Muscle of back (tissue), 13 donors: ENCODE data around the gene CNTN4. TPM values are rescaled to one million over a fixed set of nuclear protein-coding genes. Genes with fewer than 3 reads are reported as not detected.
"Not testable (repeated sequence)": the region's sequence is repeated elsewhere in the genome, so short reads cannot be mapped to it uniquely, and the experiment has no call there.

Experiments used
- DNase-seq, 3 donors: peaks; one replicate each; pipeline versions ENCODE4 v3.0.0 to v3.0.0-alpha.2; 2013
- long read RNA-seq, 9 donors: transcript quantifications; one replicate each; lab custom pipeline, GENCODE V29; 2026
- polyA plus RNA-seq, 10 donors: library from polyadenylated mRNA; unstranded; fragments of 120-200 nt; gene quantifications; one replicate each; pipeline ENCODE4 v1.2.1, GENCODE V29; 2013; ENCODE audit not compliant: insufficient read length in 10 of 10

Gene CNTN4
- 10 to 100 TPM in 4 of 10 donors, 1 to 10 TPM in 6; 6.1 to 17.4 (median 9.0) TPM for polyA plus RNA-seq
- long read RNA-seq, donor 1, partial matches to known transcripts: 0 of 1 reads
- long read RNA-seq, donor 1, other reads (novel, unspliced or antisense): 0 of 1 reads
- long read RNA-seq, donor 2, full-length matches to known transcripts: 1 of 1 reads
- long read RNA-seq, donor 2, partial matches to known transcripts: 0 of 1 reads
- long read RNA-seq, donor 2, other reads (novel, unspliced or antisense): 0 of 1 reads
- long read RNA-seq, donor 3: 0 reads
- long read RNA-seq, donor 4, partial matches to known transcripts: 0 of 1 reads
- long read RNA-seq, donor 4, other reads (novel, unspliced or antisense): 0 of 1 reads
- long read RNA-seq, donor 5: 0 reads
- long read RNA-seq, donor 6, partial matches to known transcripts: 0 of 2 reads
- long read RNA-seq, donor 6, other reads (novel, unspliced or antisense): 0 of 2 reads
- long read RNA-seq, donor 7, full-length matches to known transcripts: 2 of 2 reads
- long read RNA-seq, donor 7, partial matches to known transcripts: 0 of 2 reads
- long read RNA-seq, donor 7, other reads (novel, unspliced or antisense): 0 of 2 reads
- long read RNA-seq, donor 8, full-length matches to known transcripts: 1 of 1 reads
- long read RNA-seq, donor 8, partial matches to known transcripts: 0 of 1 reads
- long read RNA-seq, donor 8, other reads (novel, unspliced or antisense): 0 of 1 reads
- long read RNA-seq, donor 9: 0 reads

DNA sequence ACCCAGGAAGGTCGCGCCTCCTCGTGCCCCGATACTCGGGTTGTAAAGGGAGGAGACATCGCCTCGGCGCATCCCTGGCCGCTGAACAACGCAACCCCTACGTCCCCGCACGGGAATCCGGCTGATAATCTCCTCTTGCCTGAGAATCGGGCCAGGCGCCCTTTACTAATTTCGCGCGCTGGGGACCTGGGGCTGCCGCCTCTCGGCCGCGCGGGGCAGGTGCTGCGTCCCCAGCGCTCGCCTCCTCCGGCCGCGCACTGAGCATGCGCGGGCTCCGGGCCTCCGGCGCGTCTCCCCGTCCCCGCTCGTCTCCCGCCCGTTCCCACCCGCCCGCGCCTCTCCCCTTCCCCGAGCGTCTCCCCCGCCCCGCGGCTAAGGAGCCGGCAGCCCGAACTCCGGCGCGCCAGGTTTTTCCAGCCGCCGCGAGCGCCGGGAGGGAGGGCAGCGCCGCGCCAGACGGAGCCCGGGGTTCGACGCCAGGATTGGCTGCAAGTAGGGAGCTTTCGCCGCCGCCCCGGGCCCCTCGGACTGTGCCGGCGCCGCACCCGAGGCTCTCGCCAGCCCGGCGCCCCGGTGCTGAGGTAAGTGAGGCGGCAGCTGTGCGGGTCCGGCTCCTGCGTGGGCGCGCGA lies at the start of gene CNTN4:
TSS of gene CNTN4 (plus strand) at position 469 of the 630 bp plus-strand sequence.
- peak; percentile 67 to 94 (median 90) for DNase-seq

GRCh38 chr3:2061360-2061759 lies 37.3 kb upstream of the CNTN4 start:
- DNase-seq: no peak

DNA sequence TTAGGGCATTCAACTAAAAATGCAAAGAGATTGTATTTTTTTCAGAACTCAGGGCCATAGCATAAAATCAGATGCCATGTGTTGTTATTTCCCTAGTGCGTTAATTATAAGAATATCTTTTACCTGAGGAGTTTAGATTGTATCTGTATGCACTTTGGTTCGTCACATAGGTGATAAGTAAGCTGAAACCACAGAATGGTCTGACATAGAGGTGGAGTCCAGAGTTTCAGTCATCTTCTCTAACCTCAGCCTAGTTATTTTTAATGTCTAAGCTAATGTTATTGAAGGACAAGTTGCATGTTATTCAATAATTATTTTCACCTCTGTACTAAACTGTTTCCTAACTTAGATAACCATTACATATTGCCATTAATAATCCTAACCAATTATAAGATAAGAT lies 27.1 kb upstream of the CNTN4 start:
- DNase-seq: no peak

DNA sequence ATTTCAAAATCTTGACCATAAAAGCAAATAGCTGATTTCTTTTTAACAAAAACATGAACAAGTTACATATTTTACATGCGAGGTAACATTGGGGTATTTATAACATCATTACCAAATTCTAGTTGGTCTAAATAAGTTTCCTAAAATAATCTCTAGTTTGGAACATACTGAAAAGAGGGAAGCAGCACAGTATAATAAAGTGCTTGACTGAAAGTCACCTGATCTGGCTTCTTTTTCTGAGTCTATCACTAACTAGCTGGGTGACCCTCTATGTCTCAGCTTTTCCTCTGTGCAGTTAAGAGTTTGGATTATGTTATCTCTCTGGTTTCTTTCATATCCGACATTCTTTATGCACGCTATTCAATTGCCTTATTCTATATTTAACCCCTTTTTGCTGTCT lies 19.8 kb upstream of the CNTN4 start:
- no peak for DNase-seq

DNA sequence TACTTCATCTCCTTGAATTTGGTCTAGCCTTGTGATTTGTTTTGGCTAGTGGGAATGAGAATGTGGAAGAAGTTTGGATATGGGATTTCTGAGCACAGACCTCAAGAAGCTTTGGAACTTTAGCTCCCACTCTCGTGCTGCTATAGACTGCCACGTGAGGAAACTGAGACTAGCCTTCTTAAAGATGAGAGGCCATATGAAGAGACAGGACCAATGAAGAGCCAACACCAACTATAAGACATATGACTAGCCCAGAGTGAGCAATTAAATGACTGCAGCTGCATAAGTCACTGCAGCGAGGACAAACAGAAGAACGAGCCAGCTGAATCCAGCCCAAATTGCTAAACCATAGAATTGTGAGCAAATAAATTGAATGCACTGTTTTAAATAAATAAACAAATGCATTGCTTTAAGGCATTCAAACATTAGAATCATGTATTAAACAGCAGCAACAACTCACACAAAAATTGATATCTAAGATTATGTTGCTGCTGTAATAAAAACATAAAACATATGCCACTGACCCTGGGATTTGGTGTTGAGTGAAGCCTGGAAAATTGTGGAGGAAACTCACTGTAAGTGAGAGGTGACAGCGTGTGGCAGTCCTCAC lies 15.7 kb upstream of the CNTN4 start:
- peak in 2 of 3 donors; percentile 16 to 65 for DNase-seq

- not testable (repeated sequence) for DNase-seq
Observed at GRCh38 chr3:2083558-2083957, 15.1 kb upstream of the CNTN4 start.

DNA sequence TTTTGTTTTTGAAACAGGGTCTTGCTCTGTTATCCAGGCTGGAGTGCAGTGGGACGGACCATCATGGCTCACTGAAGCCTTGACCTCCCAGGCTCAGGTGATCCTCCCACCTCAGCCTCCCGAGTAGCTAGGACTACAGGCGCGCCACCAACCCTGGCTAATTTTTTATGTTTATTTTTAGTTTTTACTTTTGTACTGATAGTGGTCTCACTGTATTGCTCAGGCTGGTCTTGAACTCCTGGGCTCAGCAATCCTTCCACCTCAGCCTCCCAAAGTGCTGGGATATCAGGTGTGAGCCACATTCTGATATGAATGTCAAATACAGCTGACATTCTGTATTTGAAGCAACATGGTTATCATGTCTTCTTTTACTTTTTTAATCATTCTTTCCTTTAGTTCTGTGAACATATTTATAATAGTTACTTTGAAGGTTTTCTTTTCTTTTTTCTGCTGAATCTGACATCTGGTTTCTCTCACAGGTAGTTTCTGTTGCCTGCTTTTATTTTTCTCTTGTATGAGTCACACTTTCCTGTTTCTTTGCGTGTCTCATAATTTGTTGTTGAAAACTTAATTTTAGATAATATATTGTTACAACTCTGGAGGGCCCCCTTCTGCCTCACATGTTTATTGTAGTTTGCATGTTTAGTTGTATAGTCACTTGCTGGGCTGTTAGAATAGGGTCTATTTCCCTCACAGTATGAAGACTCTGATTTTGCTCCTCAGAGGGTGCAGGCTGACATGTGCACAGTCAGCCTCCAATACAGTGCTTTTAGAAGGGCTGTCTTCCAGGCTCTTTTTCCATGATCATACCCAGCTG lies 8.4 kb upstream of the CNTN4 start:
- peak in 1 of 3 donors; percentile 15 for DNase-seq

DNA sequence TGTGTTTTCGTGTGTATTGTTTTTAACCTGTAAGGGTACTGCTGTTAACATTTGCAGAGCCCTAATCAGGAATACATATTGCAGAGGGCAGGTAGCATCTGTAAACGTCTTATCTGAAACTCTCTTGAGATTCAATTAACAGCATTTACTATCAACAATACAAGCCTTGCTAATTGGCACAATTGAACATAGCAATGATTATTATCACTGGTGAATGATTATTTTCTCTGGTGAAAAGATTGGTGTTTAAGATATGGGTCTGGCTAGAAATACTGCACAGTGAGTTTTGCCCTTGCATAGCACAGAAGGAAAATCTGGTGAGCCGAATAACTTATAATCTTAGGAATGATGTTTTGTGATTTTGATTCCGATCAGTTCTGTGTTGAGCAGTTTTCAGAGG lies 5.9 kb upstream of the CNTN4 start:
- no peak for DNase-seq

DNA sequence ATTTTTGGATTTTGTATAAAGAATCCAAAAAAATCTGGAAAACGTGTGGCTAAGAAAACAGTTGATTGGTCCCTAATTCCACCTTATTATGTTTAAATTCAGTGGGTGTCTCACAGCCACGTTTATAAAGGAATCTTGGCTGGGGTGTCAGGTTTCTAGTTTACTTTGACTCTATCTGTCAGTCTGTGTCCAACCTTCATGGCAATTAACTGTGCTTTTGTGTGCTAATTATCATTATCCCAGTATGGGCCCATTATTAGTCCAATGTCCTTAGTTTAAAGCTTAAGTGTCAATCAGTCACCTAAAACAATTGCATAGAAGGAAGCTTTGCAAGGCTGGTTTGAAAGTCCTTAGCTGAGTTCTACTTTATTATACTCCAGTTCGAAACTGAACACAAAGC lies 3.7 kb upstream of the CNTN4 start:
- DNase-seq: no peak

DNA sequence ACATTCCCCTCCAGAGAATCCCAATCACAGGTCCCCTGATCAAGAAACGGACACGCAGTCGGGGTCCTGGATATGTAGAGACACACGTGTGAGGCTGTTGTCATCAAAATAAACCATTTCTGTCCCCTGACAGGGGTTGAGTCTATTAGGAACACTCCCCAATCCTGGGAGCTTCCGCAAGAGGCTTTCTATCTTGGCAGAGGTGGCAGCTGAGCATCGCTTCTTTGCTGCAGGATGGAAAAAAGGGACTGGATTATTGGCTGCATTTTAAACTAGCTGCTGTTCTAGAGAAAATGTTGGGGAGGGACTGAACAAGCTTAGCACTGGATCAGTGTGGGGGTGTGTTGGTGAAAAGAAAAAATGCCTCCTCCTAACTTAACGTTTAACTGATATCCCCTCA lies 2.5 kb upstream of the CNTN4 start:
- peak in 2 of 3 donors; percentile 31 to 62 for DNase-seq

- peak in 1 of 3 donors; percentile 35 for DNase-seq
Observed at GRCh38 chr3:2097641-2098191, 950 bp upstream of the CNTN4 start.

GRCh38 chr3:2099028-2099671 lies 484 bp downstream of the CNTN4 start:
- DNase-seq: peak in 2 of 3 donors; percentile 44 to 83

GRCh38 chr3:2099779-2100191 lies 1.1 kb downstream of the CNTN4 start:
- peak in 2 of 3 donors; percentile 28 to 63 for DNase-seq

DNA sequence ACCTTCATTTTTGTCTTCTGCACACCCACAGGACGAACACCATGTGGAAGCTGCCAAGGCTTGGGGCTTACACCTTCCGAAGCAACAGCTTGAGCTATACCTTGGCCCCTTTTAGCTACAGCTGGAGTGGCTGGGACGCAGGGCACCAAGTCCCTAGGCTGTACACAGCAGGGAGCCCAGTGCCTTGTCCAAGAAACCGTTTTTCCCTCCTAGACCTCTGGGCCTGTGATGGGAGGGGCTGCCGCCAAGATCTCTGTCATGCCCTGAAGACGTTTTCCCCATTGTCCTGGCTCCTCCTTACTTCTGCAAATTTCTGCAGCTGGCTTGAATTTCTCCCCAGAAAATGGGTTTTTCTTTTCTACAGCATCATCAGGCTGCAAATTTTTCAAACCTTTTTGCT lies 7.8 kb downstream of the CNTN4 start:
- DNase-seq: no peak

GRCh38 chr3:2110597-2111117 lies 12.0 kb downstream of the CNTN4 start:
- DNase-seq: no peak

DNA sequence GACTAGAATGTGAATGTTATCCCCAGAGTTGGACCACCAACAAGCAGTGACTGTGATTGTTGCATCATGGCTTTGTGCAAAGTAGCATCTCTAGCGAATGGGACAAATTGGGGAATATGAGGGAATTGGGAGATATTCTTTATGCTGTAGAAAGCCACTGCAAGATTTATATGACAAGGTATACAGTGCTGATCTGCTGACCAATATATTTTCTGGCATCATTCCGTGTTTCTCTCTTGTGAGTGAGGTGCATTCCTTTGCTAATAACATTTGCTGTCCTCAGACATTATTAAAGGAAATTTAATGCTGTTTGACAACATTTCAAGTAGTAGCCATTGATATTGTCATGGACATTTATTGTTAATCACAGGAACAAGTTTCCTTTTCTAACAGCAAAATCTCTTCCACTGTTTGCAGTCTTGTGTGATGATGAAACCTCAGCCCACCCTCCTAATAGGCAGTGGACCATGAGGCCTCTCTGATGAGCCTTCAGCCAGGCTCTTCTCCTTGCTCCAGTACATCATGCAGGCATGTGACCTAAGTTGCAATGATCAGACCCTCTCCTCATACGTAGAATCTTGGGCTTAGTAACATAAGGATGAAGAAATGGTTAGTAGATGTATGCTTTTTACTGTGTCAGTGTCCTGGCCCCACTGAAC lies 16.1 kb downstream of the CNTN4 start:
- no peak for DNase-seq

DNA sequence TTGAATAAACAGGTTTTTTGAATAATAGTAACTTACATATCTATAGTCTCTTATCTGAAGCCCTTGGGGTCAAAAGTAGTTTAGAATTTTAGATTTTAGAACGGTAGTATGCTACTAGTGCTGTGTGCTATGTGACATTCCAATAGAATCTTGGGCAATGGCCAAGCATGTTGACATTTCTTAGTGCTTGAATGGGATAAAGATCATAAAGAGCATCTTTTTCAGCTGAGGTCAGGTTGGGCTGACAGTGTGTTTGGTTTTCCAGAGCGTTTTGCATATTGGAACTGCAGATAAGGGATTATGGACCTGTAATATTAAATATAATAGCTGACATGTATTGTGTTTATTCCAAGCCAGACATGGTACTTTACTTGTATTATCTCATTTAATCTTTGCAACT lies 32.1 kb downstream of the CNTN4 start:
- DNase-seq: no peak

DNA sequence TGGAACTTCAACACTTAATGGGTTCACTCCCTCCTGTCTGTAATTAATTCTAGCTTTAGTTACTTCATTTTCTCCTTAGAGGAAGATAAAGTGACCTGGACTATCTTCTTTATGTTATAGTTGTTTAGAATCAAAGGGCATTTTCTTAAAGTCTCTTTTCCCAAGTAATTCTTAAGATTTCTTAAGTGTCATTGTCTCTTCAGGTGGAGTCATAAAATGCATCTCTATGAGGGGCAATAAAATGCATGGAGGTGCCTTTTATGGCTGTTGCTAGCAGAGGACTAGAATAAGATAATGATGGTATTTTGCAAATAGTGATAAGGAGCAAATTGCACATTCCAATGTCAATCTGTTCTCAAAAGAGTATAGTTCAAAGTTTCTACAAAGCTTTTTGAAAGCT lies 34.5 kb downstream of the CNTN4 start:
- DNase-seq: no peak

DNA sequence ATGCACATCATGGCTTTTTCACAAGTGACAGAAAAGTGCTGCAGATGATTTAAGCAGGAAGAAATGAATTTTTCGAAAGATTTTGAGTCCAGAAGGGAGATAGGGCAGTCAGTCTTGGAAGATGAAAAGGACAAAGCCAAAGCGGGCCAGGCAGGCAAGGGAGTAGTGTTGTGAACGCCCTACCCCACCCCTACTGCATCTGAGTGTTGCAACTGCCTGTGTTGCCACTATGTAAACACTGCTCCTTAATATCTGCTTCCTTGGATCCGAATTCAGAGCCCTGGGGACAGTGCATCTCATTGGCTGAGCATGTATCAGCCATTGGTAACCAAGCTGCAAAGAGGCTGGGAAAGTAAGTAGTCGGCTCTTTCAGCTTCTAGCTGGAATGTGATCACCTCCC lies 39.0 kb downstream of the CNTN4 start:
- no peak for DNase-seq

DNA sequence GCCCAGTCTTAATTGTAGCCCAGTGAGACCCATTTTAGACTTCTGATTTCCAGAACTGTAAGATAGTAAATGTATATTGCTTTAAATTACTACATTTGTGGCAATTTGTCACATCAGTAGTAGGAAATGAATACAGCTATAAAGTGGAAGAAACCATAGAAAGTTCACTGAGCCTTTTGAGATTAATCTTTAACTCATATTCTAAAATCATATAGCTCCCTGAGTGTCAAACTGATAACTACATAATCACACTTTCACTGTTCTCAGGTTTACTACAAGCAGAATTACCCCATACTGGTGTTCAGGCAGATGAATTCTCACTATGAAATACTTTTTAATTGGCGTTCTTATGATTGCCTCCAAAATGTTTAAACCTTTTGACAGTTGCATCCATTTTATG lies 42.8 kb downstream of the CNTN4 start:
- DNase-seq: no peak
